Astrocyte of the hippocampus (primary cell): ENCODE results near the gene PIP4K2C.

ENCODE experiments used
- DNase-seq: peaks from one replicate; pipeline ENCODE4 v3.0.0; 2011; ENCODE audit warnings: low read depth, low spot score

PIP4K2C gene

DNA sequence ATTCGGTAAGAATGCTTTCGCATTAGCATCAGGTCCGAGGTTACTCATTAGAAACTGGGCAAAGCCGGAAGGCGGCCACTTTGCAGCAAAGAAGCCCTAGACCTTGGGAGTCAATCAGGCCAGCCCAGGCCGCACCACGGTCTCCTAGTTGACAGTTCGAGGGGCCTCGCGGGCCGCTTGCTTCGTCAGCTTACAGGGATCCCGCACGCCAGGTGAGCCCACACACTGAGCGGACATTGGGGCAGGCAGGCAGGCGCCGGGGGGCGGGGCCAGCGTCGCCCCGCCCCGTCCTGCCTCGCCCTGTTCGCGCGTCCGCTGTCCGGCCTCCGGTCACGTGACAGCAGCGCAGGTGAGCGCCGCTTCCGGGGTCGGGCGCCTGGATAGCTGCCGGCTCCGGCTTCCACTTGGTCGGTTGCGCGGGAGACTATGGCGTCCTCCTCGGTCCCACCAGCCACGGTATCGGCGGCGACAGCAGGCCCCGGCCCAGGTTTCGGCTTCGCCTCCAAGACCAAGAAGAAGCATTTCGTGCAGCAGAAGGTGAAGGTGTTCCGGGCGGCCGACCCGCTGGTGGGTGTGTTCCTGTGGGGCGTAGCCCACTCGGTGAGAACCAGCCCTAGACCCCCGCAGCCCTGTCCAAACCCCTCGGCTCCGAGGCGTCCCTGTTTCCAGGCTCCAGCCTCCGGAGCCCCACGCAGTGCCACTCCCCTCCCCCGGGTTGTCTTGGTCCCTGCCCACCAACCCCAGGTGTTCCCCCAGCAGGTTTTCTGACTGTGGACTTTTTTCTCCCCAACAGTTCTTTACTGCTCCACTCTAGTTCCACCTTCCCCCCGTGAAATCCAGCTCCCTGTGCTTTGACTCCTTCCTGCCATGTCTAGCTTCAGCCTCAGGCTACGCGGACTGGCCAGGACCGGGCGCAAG, at the start of gene PIP4K2C:
TSS of gene PIP4K2C (plus strand) at position 329 of the 918 bp plus-strand sequence. CDS start at position 427, 98 bp downstream.
- peak; percentile 86 for DNase-seq

DNA sequence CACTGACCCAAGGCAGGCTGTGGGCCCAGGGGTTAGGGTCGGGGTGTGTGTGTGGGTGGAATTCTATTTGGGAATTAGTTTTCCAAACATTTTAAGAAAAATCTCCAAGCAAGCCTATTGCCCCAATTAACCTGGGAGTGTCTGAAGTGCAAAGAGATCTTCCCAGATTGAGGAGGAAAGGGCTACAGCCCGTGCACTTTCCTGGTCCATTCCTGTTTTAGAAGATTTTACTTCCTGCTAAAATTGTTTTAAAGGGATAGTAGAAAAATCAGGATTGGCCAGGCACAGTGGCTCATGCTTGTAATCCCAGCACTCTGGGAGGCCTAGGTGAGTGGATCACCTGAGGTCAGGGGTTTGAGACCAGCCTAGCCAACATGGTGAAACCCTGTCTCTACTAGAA, 49.3 kb upstream of the PIP4K2C start:
- DNase-seq: no peak

DNA sequence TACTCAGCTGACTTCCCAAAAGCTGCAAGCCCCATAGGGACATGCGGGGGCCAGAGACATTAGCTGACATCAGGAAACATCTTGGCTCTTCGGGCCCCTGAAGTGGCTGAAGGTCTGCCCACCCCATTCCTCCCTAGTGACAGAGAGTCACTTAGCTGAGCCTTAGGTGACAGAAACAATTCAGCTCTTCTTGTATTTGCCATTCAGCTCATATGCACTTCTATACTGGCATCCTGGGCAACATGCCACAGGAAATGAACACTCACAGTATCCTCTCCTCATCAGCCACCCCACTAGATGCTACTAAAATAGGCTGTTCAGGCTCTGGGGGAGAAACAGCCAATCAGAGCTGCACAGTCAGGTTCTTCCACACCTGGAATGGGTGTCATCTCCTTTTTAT, 47.4 kb upstream of the PIP4K2C start:
- no peak for DNase-seq

DNA sequence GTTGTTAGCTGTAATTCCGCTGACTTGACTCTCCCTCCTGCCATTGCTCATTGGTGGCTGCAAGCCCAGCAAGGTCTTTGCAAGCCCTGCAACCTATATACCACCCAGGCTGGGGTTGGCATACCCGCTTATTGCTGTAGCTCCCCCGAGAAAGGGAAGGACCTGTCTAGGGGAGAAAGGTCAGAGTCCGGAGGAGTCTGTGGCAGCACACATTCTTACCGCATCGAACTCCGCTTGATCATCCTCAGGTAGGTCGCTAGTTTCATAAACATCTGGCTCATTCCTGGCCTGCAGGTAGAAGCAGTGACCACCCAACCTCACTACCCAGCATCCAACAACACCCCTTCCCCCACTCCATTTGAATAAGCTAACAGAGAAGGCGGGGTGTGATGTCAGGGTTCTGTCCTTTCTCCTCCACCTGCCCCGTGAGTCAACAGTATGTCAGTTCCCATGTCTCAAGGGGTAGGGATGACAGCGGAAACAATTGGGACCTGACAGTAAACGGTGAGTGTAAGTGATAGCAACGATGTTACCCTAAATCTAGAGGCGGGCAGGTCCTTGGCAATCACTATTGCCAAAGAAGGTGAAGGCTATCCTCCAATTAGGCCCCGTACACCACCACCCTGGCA, 45.1 kb upstream of the PIP4K2C start:
- no peak for DNase-seq

DNA sequence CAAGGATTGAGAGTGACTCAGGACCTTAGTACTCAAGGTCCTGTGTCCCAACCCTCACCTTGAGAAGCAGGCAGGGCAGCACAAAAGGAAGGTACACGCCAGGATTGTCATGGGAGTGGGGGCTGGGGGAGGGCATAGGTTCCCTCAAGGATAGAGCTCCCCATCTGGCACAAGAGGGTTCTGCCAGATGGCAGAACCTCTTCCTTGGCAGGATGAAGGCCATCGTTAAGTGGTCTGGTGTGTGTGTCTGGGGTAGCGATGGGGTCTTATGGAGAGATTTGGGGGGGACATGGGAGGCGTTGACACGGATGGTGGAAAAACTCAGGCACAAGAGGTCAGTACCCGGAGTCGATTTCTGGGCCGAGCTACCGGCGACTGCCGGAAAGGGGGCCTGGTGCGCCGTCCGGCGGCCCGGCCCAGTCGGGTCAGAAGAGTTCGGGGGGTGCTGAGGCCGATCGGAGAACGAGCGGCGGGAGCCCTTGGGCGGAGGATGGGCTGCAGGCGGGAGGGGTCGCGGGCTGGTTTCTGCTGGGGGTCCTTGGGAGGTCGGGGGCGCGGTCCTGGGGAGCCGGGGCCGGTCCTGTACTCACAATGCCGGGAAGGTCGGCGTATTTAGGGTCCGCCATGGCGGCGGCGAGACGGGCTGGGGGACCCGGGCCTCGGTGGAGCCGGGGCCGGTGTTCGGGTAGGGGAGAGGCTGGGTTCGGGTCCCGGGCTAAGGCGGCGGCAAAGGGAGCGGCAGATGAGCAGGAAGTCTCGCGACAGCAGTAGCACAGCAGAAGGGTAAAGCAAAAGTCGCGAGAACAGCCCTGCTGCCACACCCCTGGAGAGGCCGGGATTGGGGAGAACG, 44.3 kb upstream of the PIP4K2C start, which contains the start of gene DCTN2:
TSS of gene DCTN2 (minus strand) at position 755 of the 850 bp plus-strand sequence. CDS start at position 626, 129 bp downstream.
- DNase-seq: peak; percentile 98

DNA sequence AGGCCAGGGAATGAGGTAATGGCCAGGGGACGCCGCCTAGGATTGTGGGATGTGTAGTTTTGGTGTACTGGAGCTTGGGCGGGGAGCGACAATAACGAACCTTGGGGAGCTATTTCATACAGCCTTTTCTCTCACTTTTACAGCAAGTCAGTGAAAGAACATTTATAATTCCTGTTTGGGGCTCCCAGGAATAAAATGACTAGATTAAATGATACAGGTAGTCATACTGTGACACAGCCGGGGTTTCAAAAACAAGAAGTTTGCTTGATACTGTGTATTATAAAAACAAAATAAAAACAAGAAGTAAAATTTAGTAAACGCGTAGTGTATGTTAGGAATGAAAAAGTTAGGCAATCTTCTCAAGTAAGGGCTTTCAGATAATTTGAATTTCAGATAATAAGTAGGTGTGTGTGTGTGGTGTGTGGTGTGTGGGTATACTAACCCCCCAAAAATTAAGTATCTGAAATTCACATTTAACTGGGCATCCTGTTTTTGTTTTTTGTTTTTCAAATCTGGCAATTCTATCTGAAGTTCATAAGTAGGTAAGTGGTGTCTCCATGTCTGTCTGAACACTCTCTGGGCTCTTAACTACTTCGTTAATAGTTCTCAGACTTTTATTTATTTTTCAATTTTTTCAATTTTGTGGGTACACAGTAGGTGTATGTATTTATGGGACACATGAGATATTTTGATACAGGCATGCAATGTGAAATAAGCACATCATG, 43.5 kb upstream of the PIP4K2C start:
- DNase-seq: no peak

DNA sequence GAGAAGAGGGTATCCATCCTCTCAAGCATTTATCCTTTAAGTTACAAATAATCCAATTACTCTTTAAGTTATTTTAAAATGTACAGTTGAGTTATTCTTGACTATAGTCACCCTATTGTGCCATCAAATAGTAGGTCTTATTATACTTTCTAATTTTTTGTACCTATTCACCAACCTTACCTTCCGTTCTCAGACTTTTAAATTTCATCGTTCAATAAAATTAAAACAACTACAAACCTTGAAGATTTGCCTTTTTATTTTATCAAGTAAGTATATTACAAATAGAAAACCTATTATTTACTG, 43.0 kb upstream of the PIP4K2C start:
- no peak for DNase-seq

DNA sequence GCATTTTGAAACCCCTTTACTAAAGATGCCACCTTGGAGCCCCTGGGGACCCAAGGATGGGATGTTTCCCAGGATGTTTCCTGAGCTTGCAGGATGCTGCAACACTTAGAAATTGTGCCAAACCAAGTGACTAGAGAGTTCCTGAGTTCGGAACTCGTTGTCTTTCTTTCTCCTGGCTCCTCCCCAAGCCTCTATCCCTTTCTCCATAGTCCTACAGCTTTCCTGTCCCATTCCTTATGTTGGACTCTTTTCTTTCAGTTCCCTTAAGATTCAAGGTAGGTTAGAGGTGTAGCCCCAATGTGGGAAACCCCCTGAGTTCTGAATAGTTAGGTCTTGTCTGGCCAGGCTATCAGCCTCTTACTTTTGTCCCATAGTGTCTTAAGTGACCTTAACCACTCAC, 42.5 kb upstream of the PIP4K2C start:
- no peak for DNase-seq

DNA sequence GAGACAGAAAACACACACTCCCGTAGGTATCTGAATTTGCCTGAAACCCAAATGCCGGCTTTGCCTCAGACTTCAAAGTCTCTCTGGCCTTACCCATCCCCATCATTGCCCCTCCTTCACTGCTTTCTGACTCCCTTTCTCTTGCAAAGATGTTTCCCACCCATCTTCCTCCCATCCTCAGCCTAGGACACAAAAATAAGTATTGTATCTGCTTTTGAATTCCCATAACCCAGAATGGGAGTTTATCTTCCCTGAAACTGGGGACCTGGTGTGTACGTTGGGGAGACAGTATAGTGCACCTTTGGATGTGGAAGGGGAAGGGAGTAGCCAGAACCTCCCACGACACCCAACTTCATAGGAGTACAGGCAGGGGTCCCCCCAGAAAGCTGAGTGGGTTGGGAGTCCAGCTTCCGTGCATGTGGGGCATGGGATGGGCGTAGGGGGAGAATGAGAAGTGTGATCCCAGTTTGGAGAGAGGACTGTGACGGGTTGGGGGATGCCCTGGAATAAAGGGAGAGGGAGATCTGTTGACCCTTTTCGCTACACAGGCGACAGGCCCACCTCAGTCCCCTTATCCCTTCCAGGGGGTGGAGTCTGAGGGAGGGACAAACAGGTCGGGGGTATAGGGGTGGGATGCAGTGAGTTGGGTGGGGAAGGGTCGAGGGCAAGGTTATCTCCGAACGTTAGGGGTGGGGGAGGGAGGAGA, 41.6 kb upstream of the PIP4K2C start:
- DNase-seq: no peak

DNA sequence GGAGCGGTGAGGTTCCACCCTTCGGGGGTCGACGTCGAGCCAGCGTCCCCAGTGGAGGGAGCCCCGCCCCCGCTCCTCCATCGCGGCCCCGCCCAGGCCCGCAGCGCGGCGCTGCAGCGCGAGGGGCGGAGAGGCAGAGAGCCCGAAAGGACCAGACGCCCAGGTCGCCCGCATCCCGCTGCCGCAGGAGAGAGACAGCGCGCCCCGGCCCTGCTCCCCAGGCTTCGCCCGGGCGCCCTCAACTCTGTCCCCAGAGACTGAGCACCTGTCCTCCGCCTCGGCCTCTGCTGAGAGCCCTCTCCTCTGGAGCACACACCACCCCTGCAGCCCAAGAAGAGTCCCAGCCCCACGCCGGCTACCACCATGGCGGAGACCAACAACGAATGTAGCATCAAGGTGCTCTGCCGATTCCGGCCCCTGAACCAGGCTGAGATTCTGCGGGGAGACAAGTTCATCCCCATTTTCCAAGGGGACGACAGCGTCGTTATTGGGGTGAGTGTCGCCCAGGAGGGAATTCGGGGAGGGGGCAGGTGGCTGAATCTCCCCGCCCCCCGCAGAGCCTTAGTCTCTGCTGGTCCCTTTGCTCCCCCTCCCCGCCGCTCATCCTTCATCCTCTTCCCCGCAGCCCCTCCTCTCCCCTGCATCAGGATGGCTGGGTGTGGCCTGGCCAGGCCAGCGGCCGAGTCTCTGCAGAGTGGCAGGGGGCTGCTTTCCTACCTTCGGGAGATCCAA, 40.9 kb upstream of the PIP4K2C start, which contains the start of gene KIF5A:
TSS of gene KIF5A (plus strand) at position 136 of the 732 bp plus-strand sequence. CDS start at position 364, 228 bp downstream.
- DNase-seq: peak; percentile 62

DNA sequence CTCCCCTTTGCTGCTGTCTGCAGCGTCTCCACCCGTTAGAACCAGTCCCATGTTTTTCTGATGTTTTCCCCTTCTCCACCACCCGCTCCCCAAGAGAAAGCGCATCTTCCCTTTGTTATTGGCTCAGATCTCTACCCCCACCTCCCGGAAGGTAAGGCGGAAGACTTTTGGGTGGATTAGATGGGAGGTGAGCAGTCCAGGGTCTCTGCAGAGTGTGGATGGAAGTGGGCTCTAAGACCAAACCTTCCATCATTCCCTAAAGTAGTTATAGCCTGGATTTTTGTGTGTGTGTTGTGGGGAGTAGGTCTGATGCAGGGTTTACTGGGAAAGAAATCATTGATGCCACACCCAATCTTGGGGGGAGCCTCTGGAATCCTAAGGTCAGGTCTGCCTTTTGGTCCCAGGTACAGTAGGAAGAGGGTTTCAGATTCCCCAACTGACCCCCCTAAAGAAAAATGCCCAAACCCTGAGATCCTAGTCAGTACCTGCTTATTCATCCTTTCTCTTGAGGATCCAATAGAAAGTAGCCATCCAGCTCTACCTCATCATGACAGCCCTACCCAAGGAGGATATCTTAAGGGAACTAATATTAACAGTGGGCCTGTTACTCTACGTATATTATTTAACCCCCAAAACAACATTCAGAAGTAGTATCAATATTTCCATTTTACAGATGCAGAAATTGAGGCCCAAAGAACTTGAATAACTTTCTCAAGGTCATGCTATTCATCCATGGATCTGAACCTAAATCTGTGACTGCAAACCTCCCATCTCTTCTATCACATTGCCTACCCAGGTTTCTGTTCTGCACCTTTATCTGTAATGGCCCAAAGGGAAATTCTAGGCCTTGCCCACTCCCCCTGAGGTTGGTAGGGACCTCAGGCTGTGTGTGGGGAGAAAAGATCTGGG, 40.1 kb upstream of the PIP4K2C start:
- no peak for DNase-seq

DNA sequence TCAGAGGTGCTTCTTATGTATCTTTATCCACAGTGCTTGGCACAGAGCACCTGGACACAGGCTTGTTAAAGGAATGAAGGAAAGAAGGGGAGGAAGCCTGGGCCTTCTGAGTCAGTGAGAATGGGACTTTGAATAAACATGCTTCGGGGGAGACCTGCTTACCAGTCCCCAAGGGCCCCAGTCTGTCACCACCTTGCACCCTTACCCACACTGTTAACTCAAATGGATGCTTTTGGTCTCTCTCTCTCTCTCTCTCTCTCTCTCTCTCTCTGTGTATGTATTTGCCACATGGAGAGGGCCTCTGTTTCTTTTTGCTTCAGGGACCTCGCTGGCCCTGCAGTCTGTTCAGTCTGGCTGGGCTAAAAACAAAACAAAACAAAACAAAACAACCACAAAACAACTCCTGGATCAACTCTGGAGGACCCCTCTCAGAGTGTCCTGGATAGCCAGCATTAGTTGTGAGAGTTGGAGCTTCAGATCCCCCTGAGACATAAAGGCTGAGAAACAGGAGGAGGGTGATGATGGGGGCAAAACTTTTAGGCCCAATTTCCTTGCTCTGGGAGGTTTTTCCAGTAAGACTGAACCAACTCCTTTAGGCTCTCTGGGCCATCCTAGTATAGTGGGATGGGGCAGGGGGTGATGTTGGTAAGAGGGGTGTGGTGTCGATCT, 39.2 kb upstream of the PIP4K2C start:
- no peak for DNase-seq

DNA sequence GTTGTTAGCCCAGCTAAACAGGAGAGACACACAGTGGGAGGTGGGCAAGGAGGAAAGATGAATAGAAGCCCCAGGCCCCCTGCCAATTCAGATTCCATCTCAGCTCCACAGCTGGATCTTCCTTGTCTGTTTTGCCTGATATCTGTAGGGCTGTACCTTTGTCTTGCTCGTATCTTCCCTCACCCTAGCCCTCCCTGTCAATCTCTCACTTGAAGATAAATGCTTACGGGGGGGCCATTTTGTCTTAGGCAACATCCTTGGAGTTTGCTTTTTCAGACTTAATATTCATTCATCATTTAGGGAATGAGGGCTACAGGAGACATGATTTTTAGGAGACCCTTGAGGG, 38.7 kb upstream of the PIP4K2C start:
- DNase-seq: no peak

DNA sequence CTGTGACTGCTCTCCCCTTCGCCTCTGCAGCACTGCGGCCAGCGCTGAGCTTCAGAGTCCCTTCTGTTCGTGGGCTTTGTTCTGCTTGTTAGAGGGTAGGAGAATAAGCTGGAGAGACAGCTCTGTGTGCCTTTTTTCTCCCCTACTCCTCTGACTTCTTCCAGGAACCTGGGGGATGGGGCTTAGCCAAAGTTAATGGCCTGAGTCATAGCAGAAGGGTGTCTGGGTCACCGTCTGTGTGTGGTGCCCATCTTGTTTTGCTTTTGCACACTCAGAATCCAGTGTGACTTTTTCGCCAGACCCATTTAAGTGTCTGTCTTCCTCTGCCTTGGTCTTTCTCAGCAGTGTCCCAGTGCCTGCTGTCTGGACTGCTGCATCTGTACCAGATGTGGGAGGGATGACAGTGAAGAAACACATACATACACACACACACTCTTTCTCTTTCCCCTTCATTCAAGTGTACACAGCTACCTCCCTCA, 38.1 kb upstream of the PIP4K2C start:
- peak; percentile 63 for DNase-seq

DNA sequence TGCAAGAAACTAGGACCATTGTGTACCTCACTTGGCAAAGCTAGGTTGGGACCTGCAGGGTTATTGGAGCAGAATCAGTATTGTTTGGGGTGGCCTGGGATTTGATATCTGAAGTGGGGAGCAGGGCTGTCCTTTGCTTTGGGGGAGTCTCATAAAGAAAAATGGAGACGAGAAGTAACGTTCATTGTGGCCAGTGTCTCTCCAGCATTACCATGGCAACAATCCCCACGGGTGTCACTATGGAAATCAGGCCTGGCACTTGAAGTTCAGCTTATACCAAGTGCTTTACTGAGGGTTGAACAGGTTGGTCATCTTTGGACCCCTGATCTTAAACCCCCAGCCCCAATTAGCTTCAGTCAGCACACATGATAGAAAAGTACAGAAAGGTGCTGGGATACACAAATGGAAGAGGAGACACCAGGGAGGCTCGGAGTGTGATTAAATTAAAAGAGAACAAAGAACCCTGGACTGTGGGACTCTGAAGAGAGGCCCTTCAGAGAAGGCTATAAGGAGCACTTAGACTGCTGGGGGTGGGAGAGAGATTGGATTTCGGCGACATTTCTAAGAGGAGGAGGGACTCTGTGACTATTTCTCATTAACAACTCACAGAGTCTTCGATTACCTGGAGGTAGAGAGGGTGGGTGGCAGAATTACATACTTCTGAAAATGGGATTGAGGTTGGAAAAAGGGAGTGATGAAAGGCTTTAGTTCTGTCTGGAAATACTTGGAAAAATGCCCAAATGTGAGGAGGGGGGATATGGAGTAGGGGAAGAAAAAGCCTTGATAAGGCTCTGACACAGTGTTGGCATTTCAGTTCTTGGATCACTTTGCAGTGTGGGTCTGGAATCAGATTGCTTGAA, 37.4 kb upstream of the PIP4K2C start:
- DNase-seq: no peak

DNA sequence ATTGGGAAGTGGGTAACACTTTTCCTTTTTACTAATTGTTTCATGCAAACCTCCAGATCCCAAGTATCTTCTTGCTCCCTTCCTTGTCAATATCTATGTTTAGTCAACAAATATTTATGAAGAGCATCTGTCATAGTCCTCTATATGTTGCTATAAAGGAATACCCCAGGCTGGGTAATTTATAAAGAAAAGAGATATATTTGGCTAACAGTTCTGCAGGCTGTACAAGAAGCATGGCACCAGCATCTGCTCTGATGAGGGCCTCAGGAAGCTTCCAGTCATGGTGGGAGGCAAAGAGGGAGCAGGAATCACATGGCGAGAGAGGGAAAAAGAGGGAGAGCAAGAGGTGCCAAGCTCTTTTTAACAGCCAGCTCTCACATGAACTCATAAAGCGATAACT, 36.5 kb upstream of the PIP4K2C start:
- DNase-seq: no peak

DNA sequence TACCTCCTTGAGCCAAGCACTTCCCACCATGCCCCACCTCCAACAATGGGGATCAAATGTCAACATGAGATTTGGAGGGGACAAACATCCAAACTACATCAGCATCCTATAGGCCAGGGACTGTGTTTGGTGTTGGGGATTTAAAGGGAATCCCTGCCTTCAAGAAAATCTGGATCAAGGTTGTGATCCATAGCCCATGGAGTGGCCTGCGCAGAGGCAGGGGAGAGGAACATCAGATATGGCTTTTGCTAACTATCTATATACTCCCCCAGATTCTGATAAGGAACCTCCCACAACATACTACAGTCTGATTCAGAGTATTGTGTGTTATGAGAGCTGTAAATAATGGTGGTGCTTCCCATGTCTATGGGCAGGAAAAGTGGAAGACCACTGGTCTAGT, 36.1 kb upstream of the PIP4K2C start:
- no peak for DNase-seq
